ENCODE results near the gene USP13.

Gene USP13

DNA sequence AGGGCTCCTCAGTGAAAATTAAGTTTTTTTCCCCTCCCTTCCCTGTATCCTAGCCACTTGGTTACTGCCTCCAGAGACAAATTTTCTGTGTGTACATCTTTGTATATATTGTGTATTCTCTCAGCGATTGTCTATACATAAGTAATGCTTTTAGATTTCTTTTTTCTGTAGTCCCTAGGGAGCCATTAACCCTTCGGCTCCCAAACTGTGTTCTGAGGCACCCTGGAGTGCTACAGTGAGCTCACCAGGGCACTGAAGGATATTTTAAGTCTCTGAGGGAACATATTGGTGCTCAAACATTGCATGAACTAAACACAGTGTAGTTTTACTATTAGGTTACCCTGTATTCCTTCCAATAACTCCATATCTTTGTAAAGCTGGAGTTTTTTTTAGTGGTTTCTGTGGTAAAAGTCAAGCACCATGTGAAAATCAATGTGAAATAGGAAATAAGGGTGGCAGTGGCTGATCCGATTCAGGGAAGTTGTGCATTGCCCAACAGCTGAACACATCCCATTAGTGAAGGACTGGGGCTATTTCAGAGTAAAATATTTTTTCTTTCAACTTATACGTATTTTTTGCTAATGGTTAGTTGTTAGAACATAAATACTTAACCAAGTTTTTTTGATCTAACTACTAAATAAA is 43.0 kb downstream of the USP13 start:
- no peak for DNase-seq (ENCODE audit: low read depth)
- TF ChIP-seq, protein P1, sequence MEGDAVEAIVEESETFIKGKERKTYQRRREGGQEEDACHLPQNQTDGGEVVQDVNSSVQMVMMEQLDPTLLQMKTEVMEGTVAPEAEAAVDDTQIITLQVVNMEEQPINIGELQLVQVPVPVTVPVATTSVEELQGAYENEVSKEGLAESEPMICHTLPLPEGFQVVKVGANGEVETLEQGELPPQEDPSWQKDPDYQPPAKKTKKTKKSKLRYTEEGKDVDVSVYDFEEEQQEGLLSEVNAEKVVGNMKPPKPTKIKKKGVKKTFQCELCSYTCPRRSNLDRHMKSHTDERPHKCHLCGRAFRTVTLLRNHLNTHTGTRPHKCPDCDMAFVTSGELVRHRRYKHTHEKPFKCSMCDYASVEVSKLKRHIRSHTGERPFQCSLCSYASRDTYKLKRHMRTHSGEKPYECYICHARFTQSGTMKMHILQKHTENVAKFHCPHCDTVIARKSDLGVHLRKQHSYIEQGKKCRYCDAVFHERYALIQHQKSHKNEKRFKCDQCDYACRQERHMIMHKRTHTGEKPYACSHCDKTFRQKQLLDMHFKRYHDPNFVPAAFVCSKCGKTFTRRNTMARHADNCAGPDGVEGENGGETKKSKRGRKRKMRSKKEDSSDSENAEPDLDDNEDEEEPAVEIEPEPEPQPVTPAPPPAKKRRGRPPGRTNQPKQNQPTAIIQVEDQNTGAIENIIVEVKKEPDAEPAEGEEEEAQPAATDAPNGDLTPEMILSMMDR (conservative IDR thresholded peaks at IDR 0.05; ENCODE audit: control insufficient read depth, insufficient read depth, low read depth, low read length): no peak
- no peak overlapping the region for H3K4me3 ChIP-seq (ENCODE audit: control insufficient read depth, low read depth, low read length)

DNA sequence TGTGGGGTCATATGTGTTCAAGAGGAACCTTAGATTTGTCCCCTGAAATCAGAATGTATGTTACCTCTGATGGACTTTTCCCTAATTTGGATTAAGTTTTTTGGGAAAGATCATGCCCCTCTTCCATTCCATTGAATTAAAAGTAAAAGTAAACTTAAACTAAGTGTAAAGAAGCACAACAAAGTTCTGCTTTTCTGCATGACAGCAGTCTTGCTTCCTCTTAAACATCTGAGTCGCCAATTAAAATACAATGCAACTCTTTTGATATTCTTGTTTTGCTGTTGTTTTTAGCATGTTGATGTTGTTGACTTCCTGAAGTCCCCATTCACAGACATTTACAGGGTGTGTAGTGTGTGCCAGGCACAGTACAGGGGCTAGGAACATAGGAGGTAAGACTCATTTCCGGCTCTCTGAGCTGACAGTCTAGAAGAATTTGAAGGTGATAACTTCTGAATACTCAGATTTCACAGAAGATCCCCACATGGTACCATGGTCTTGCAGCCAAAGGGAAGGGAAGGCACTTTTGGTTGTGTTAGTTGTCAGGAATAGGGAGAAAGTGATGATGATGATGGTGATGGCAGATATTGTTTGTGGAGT is 45.0 kb downstream of the USP13 start:
- DNase-seq (ENCODE audit: low read depth): no peak
- TF ChIP-seq, protein P1 (conservative IDR thresholded peaks at IDR 0.05; ENCODE audit: control insufficient read depth, insufficient read depth, low read depth, low read length): no peak

DNA sequence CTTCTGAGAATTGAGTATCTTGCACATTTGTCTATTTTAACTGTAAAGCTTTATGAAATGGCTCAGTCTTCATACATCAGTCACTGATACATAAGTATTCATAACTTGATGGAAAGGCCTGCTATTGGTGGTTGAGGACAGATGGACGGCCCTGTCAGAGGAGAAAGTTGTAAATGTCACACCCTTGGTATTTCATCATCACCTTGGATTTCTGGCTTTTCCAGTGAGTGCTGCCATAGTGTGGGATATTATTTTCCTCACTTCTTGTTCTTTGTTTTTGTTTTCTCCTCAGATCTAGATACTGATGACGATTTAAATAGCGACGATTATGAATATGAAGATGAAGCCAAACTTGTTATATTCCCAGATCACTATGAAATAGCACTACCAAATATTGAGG is 47.9 kb downstream of the USP13 start:
- TF ChIP-seq, protein P1 (conservative IDR thresholded peaks at IDR 0.05; ENCODE audit: control insufficient read depth, insufficient read depth, low read depth, low read length): no peak
- H3K4me3 ChIP-seq (ENCODE audit: control insufficient read depth, low read depth, low read length): no peak overlapping the region
- DNase-seq (ENCODE audit: low read depth): no peak

More for the DNA sequence above, 45.0 kb downstream of the USP13 start:
- H3K4me3 ChIP-seq (ENCODE audit: control insufficient read depth, low read depth, low read length): no peak overlapping the region

DNA sequence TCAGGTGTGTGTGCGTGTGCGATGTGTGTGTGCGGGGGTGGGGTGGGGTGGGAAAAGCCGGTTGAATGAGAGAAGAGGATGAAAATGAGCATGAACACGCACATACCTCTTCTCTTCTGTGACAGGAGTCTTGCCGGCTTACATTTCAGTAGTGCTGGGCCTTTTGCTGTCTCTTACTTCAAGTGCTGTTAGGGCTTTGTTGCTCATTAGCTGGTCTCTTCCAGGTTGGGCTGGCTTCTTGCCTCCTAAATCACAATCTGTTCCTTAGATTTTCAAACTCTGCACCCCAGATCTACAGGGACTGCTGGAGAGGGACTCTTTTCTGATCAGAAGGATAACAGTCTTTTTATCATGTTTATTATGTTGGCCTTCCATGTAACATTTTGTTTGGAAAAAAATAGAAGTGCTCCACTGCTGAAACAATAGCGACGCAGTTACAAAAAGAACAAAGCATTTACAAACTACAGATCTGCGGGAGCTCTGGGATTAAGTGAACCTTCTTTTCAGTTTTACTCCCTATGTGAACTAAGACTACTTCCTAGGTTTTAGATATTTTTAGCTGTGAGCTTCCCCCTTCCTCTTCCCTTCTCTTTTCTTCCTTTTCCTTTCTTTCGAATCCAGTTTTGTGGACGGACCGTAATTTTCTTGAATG is 48.5 kb downstream of the USP13 start:
- DNase-seq (ENCODE audit: low read depth): no peak
- H3K4me3 ChIP-seq (ENCODE audit: control insufficient read depth, low read depth, low read length): no peak overlapping the region
- TF ChIP-seq, protein P1 (conservative IDR thresholded peaks at IDR 0.05; ENCODE audit: control insufficient read depth, insufficient read depth, low read depth, low read length): no peak

DNA sequence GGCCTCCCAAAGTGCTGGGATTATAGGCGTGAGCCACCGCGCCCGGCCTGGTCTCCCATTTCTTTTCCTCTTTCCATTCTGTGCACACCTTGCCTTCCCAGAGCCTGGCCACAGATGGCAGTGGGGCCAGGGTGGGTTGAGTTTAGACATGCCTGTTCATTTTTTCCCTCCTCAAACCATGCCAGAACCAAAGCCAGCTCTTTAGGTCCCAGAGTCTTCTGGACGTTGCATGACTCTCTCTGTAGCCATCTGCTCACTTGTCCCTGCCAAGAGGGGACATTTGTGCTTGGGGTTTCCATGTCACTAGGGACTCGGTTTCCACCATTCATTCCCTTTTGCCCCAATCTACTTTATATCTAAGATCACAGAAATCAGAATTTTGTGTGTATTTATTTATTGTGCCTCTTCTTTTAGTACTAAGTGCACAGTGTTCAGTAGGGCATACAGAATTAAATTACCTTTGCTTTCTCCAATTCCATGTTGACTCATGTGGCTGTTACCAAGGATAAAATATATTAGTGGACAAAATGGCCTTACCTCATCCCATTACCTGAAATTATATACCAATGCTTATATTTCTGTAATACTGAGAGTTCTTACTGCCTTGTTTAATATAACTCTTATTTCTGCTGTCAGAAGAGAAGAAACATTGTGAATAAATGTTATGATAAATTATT is 49.6 kb downstream of the USP13 start:
- TF ChIP-seq, protein P1 (conservative IDR thresholded peaks at IDR 0.05; ENCODE audit: control insufficient read depth, insufficient read depth, low read depth, low read length): no peak
- DNase-seq (ENCODE audit: low read depth): no peak
- no peak overlapping the region for H3K4me3 ChIP-seq (ENCODE audit: control insufficient read depth, low read depth, low read length)

DNA sequence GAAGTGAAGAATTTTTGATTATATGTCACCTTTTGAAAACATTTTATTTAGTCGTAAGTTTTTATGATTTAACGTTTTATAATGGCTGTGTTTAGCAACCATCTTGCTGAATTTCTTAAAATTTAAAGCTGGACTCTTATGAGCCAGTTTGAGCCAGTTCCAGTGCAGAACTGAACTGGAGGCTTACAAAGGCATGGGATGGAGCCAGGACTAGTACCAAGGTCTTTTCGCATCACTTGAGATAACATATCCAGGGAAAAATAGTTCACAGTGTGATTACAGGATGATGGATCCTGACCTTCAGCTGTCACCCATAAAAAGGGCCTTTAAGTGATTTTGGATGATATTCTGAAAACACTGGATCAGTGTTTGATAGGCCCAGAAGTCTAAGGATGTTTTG is 51.0 kb downstream of the USP13 start:
- no peak overlapping the region for H3K4me3 ChIP-seq (ENCODE audit: control insufficient read depth, low read depth, low read length)
- TF ChIP-seq, protein P1 (conservative IDR thresholded peaks at IDR 0.05; ENCODE audit: control insufficient read depth, insufficient read depth, low read depth, low read length): no peak
- no peak for DNase-seq (ENCODE audit: low read depth)

All from fibroblast of mammary gland (primary cell).